Measurements from ENCODE around the gene MYDGF.

- TF ChIP-seq EZH2 (optimal IDR thresholded peaks at IDR 0.05; ENCODE audit: low read depth, low read length) (no peak), CTCF (IDR thresholded peaks at IDR 0.05; ENCODE audit: low read length) (no peak), EZH2phosphoT487 (IDR thresholded peaks at IDR 0.05; ENCODE audit: low read length) (no peak)
These were observed 37.2 kb upstream of the MYDGF start for GRCh38 chr19:4707322-4707721.

Data from MM.1S (cell line).